ENCODE measurements around the gene EML2. TPM values are rescaled to one million over a fixed set of nuclear protein-coding genes. Genes with fewer than 3 reads are reported as not detected.
A peak's percentile ranks its signal among the peaks of the same experiment; 100 is the strongest.

Gene EML2
- total and polyA plus RNA-seq, 2 of the 8 experiments (the other 6 are each of a cell fraction or from before 2014, with no cell fraction given) = 28.8 to 29.4 TPM

GRCh38 chr19:45584332-45585157 is 54.7 kb downstream of the EML2 start, which contains the start of gene OPA3 (continued):
- TF ChIP-seq SP4 (IDR thresholded peaks at IDR 0.05; ENCODE audit: low read length) = peak; percentile 8; the same call in 1 of the 2 replicates
- no peak for TF ChIP-seq EGR1 (IDR thresholded peaks at IDR 0.05; ENCODE audit: borderline replicate concordance, low read depth, low read length)
- peak; percentile 54 for TF ChIP-seq KDM4A (IDR thresholded peaks at IDR 0.05; ENCODE audit: low read depth, low read length, severe bottlenecking)
- peak; percentile 70 for TF ChIP-seq JUND (IDR thresholded peaks at IDR 0.05; ENCODE audit: low read length)
- TF ChIP-seq TEAD4 (IDR thresholded peaks at IDR 0.05; ENCODE audit: low read depth, low read length) = peak; percentile 26; the same call in 1 of the 2 replicates
- TF ChIP-seq RXRA (IDR thresholded peaks at IDR 0.05; ENCODE audit: insufficient read depth, low read depth, low read length) = no peak
- TF ChIP-seq RNF2 (IDR thresholded peaks at IDR 0.05; ENCODE audit: borderline replicate concordance, low read depth, low read length, missing control alignments, poor library complexity, severe bottlenecking) = no peak
- peak; percentile 33; the same call in 1 of the 2 replicates for TF ChIP-seq MAFK (IDR thresholded peaks at IDR 0.05; ENCODE audit: low read depth, low read length)
- no peak for TF ChIP-seq CTBP2 (IDR thresholded peaks at IDR 0.05; ENCODE audit: borderline replicate concordance, insufficient read depth, insufficient read length, low read length)
- peak in 1 of 2 experiments; percentile 50; a peak in 1 of 4 replicates for TF ChIP-seq HDAC2 (IDR thresholded peaks at IDR 0.05; ENCODE audit: borderline replicate concordance in 1 of 2, low read depth in 2 of 2, low read length in 2 of 2)
- TF ChIP-seq SP1 (IDR thresholded peaks at IDR 0.05; ENCODE audit: low read depth, low read length) = peak; percentile 98
- TF ChIP-seq EP300 (IDR thresholded peaks at IDR 0.05; ENCODE audit: borderline replicate concordance in 1 of 2, low read depth in 2 of 2, low read length in 2 of 2) = no peak
- TF ChIP-seq CREB1 (IDR thresholded peaks at IDR 0.05) = peak; percentile 99
- TF ChIP-seq CBX8 (IDR thresholded peaks at IDR 0.05; ENCODE audit: borderline replicate concordance, low read depth, low read length) = no peak
- peak; percentile 33; the same call in 1 of the 2 replicates for TF ChIP-seq NRF1 (IDR thresholded peaks at IDR 0.05; ENCODE audit: low read depth, low read length)
- TF ChIP-seq SP2 (IDR thresholded peaks at IDR 0.05; ENCODE audit: low read length) = peak; percentile 92
- TF ChIP-seq SAP30 (IDR thresholded peaks at IDR 0.05; ENCODE audit: insufficient read depth, insufficient replicate concordance, low read length) = no peak
- no peak for TF ChIP-seq CHD1 (IDR thresholded peaks at IDR 0.05; ENCODE audit: low read depth, low read length)

Data from H1 (cell line).